UCSD-AML1 (cell line): Measurements from ENCODE around the gene HCN3.
"Not testable (repeated sequence)": the region's sequence is repeated elsewhere in the genome, so short reads cannot be mapped to it uniquely, and the experiment has no call there.

Experiments
- DNase-seq: peaks from one replicate; lab custom pipeline; 2025; ENCODE audit not compliant: unreplicated experiment; lab: John Stamatoyannopoulos, UW

HCN3 gene

GRCh38 chr1:155282488-155283091 lies 5.3 kb downstream of the HCN3 start:
- no peak for DNase-seq

GRCh38 chr1:155284476-155284875 lies 7.2 kb downstream of the HCN3 start:
- no peak for DNase-seq

- no peak for DNase-seq
Measured at GRCh38 chr1:155285063-155285462, 7.8 kb downstream of the HCN3 start.

- no peak for DNase-seq
Measured at GRCh38 chr1:155285631-155286044, 8.4 kb downstream of the HCN3 start.

GRCh38 chr1:155286544-155286943 lies 9.3 kb downstream of the HCN3 start:
- DNase-seq: no peak

GRCh38 chr1:155287987-155288543 lies 10.8 kb downstream of the HCN3 start:
- no peak for DNase-seq

- DNase-seq: not testable (repeated sequence)
Measured at GRCh38 chr1:155291006-155291405, 13.7 kb downstream of the HCN3 start.

GRCh38 chr1:155293086-155293749 lies 16.0 kb downstream of the HCN3 start:
- no peak for DNase-seq

- DNase-seq: no peak
Measured at GRCh38 chr1:155294520-155295182, 17.4 kb downstream of the HCN3 start.

GRCh38 chr1:155295183-155295941 lies 18.1 kb downstream of the HCN3 start:
- DNase-seq: no peak

- no peak for DNase-seq
Measured at GRCh38 chr1:155295942-155296267, 18.6 kb downstream of the HCN3 start.

GRCh38 chr1:155296661-155297060 lies 19.4 kb downstream of the HCN3 start:
- DNase-seq: no peak

- no peak for DNase-seq
Measured at GRCh38 chr1:155297384-155297783, 20.1 kb downstream of the HCN3 start.

GRCh38 chr1:155300024-155300423 lies 22.8 kb downstream of the HCN3 start:
- DNase-seq: no peak

GRCh38 chr1:155300553-155301329 lies 23.5 kb downstream of the HCN3 start:
- DNase-seq: no peak

GRCh38 chr1:155301342-155301841 lies 24.1 kb downstream of the HCN3 start, which contains the start of gene PKLR:
TSS of gene PKLR (minus strand) at chr1:155301438. CDS start at chr1:155301395, 43 bp downstream.
- no peak for DNase-seq

GRCh38 chr1:155304558-155305063 lies 27.3 kb downstream of the HCN3 start:
- no peak for DNase-seq

- no peak for DNase-seq
Measured at GRCh38 chr1:155305881-155306391, 28.7 kb downstream of the HCN3 start.

- DNase-seq: no peak
Measured at GRCh38 chr1:155307247-155307740, 30.0 kb downstream of the HCN3 start.
